SIG-M5 treated with dmso at 0.1 percent for 504 hours (cell line): Measurements from ENCODE around the gene ZNF750.
"Not testable (repeated sequence)": the region's sequence is repeated elsewhere in the genome, so short reads cannot be mapped to it uniquely, and the experiment has no call there.

Source experiments
- DNase-seq: peaks from one replicate; lab custom pipeline; 2025; ENCODE audit not compliant: unreplicated experiment; lab: John Stamatoyannopoulos, UW

Gene ZNF750

GRCh38 chr17:82798752-82799151 lies 41.1 kb downstream of the ZNF750 start:
- no peak for DNase-seq

- no peak for DNase-seq
These were observed 42.8 kb downstream of the ZNF750 start for GRCh38 chr17:82797061-82797460.

GRCh38 chr17:82795615-82796014 lies 44.2 kb downstream of the ZNF750 start:
- no peak for DNase-seq

- DNase-seq, result no peak
These were observed 44.9 kb downstream of the ZNF750 start for GRCh38 chr17:82794781-82795482.

DNA sequence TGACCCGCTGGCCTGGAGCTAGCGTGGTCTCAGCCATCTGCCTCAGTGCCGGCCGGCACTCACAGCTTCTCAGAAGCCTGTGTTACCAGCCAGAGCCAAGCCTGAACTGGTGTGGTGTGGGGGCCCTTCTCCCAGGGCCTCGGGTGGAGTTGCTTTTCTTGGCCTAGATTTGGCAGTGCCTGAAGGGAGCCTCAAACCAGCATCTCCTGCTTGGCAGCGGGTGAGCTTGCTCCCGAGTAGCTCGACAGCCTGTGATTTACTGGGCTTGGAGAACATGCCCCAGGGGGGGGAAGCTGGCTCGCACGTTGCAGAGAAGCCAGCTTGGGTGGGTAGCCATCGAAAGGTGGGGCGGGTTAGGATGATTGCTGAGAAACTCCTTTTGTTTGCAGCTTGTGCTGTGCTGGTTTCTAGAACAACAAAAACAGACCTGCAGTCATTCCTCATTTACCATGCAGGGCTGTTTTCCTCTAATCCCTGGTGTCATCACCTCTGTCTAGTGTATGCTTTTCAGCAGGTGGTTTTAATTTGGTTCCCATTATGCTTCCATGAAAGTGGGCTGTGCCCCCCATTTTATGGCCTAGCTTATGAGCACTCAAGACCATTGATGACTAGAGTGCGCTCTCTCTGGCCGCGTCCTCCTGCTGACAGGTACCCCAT lies 45.7 kb downstream of the ZNF750 start:
- no peak for DNase-seq

DNA sequence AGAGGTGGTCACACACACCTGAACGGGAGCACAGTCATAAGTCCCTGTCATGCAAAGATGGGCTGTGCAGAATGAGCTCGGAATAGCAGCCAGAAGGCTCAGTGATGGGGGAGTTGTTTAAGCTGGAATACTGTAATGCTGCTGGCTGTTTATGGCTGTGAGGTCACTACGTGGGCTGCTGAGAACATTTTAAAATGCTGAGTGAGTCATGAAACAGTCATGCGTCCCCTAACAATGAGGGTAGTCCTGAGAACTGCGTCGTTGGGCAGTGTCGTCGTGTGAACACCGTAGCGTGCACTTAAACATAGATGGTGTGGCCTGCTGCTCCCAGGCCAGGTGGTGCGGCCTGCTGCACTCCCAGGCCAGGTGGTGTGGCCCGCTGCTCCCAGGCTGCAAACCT lies 48.3 kb downstream of the ZNF750 start:
- DNase-seq, result no peak

GRCh38 chr17:82790391-82790790 lies 49.4 kb downstream of the ZNF750 start:
- no peak for DNase-seq

- no peak for DNase-seq
These were observed 50.0 kb downstream of the ZNF750 start for GRCh38 chr17:82789806-82790205.

DNA sequence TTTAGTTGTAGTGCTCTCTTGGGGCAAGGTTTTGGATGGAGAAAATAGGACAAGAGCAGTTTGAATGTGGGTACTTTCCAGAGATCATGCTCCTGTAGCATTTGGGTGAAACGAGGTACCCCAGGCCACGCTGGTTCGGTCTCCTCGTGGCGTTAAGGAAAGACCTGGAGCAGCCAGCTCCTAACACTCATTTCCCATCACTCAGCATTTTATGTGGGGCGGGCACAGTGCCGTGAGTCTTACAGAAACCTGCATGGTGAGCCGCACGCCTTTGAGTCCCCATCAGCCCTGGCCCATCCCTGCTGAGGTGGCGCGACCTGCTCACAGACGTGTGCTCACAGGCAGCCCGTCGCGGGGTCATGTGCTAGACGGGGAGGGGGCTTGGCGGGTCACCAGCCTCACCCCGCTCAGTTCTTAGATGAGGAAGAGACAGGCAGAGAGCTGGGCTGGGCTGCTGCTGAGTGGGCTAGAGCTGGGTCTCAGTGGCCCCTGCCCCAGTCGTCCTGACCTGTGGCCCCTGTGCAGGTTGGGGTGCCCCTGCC lies 50.7 kb downstream of the ZNF750 start:
- no peak for DNase-seq

GRCh38 chr17:82788206-82789001 lies 51.4 kb downstream of the ZNF750 start:
- no peak for DNase-seq

GRCh38 chr17:82787081-82787848 lies 52.6 kb downstream of the ZNF750 start:
- no peak for DNase-seq

DNA sequence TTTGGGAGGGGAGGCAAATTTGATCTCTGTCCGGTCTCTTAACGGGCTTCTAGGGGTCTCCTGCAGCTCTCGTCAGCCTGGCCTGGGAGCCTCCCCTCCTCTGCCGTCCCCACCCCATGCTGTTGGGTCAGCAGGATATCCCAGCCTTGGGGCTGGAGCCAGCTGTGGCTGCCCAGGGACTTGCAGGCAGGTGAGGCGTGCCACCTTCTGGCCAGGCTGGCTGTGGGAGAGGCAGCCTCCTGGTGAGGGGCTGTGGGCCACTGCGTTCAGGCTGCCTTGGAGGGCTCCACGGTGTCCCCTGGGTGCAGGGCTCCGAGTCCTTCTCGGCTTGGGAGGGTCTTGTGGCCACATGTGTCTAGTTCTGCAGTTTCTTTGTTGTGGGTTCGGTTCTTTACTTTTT lies 53.4 kb downstream of the ZNF750 start:
- DNase-seq, result no peak

GRCh38 chr17:82785581-82785980 lies 54.2 kb downstream of the ZNF750 start:
- not testable (repeated sequence) for DNase-seq

DNA sequence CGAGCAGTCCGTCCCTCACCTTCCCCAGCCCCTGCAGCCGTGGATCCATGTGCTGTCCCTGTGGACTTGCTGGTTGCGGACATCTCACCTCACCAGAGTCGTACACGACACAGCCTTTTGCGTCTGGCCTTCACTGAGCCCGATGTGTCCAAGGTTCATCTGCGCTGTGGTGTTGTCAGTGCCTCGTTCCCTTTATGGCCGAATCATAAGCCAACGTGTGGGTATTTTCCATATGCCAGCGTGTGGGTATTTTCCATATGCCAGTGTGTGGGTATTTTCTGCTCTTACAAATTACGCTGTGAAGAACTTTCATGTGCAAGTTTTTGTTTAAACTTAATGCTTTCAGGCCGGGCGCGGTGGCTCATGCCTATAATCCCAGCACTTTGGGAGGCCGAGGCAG lies 56.3 kb downstream of the ZNF750 start:
- no peak for DNase-seq

GRCh38 chr17:82782657-82783207 lies 57.1 kb downstream of the ZNF750 start:
- no peak for DNase-seq

DNA sequence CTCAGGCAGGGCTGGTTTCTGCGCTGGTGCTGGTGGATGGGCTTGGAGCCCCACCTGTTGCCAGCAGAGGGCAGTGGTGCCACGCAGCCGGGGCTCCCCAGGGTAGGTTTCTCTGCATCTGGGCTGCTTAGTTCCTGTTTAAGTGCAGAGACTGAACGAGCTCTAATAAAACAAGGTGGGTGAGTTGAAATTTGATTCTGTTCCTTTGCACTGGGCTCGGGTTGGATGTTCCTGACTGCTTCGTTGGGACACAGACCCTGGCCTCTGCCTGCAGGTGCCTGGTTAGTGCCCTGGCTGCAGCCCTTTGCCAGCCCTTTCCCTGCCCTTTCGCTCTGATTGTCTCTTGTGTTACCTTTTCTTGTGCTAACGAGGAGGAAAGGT lies 57.9 kb downstream of the ZNF750 start:
- DNase-seq, result peak; percentile 80

- DNase-seq, result no peak
These were observed 58.6 kb downstream of the ZNF750 start for GRCh38 chr17:82780971-82781893.

DNA sequence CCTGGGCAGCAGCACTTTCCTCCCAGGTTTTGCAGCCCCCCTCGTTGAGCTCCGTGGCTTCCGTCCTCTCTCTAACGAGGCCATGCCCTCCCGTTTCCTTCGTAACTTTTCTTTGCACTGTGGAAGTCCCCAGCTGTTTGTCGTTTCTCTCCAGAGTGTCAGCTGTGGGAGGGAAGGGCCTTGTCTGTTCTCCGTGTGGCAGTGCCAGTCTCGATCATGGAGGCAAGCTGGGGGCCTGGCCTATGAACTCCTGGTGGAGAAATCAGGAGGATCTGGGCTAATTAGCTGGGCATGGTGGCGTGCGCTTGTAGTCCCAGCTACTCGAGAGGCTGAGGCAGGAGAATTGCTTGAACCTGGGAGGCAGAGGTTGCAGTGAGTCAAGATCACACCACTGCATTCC lies 59.6 kb downstream of the ZNF750 start:
- no peak for DNase-seq

DNA sequence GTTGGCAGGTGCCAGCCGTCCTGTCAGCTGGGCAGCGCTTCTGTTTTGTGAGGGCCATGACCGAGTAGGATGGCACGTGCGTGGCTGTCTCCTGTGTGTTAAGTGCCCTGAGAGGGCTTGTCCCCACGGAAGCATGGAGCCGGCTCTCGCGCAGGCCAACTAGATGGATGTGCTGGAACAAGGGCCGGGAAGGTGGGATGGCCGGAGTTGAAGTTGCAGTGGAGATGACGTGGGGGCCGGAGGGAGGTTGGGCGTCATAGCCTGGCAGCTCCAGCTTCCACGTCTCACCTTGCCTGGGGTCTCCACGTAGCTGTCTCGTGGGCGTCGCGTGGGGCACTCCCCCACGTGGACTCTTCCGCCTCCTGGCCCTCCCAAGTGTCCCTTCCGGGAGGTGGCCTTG lies 60.3 kb downstream of the ZNF750 start:
- DNase-seq, result no peak
